GM12872 (cell line): Measurements from ENCODE around the gene SLC41A3.

Source experiments
- CTCF ChIP-seq: IDR thresholded peaks from 3 replicates; pipeline ENCODE4 v1.5.1; 2011; ENCODE audit warnings: low read depth, mild to moderate bottlenecking, low read length, moderate library complexity; ENCODE audit not compliant: insufficient read depth

Gene SLC41A3

DNA sequence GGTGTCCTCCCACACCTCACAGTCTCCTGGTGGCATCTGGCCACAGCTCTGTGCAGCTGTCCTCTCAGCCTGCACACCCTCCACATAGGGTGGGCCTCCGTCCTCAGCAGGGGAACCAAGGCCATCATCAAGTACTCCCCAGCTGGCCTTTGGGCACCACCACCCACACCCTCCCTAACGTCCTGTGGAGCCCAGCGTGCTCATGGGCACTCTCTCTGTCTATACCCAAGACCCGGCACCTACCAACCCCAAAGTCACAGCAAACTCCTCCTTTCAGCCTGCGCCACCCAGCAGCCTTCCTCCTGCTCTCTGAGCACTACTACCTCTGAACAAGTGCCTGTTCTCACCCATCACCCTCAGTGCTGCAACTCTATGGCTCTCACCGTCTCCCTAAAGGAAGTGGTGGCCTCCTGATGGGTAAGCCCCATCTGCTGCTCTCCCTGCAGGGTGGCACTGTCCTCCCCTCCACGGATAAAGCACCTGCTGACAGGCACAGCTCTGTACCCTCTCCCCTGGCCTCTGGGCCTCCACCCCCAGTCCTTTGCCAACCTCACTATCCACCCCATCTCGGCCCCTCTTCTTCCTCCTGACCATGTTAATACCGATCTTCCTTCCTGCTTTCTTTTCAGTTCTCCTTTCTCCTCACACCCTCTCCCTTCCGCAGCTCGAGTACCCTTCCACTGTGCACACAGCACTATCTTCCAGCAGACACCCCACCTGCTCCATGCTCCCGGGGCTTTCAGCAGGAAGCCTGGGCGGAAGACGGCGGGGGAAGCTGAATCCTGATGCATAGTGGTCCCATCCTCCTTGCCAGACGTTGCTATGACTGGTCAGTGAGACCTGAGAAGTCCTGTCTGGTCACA lies 31.5 kb downstream of the SLC41A3 start:
- no peak for TF ChIP-seq CTCF

GRCh38 chr3:126051741-126052140 lies 32.2 kb downstream of the SLC41A3 start:
- no peak for TF ChIP-seq CTCF

- no peak for TF ChIP-seq CTCF
These were observed 32.7 kb downstream of the SLC41A3 start for GRCh38 chr3:126051234-126051633.

DNA sequence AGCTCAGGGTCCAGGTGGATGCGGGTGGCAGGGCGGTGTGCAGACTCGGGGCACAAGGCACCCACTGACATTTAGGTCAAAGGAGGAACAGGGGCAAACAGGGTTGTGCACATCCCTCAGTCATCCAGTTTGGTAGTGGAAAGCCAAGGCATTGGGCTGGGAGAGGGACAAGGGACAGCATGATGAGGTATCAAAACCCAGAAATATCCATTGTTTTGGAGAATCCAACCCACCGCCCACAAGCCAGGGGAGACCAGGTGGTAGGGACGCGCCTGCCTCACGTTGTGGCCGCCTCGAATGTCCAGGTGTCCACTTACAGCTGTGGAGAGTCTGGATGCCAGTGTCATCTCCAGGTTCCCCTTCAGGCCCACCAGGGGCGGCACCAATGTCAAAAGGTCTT lies 33.3 kb downstream of the SLC41A3 start:
- TF ChIP-seq CTCF = no peak

DNA sequence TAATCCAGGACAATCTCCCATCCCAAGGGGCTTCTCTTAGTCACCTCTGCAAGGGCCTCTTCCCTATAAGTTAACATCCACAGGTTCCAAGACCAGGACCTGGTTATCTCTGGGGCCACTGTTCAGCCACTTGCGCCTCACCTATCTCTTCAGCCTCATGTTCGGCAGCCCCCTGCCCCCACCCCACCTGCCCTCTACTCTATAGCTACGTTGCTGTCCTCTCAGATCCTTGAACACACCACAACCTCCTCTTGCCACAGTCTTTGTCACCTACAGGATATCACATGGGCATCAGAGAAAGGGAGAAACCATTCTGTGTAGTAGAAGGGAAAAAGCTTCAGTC lies 33.9 kb downstream of the SLC41A3 start:
- TF ChIP-seq CTCF = no peak

- no peak for TF ChIP-seq CTCF
These were observed 34.5 kb downstream of the SLC41A3 start for GRCh38 chr3:126049289-126050049.

GRCh38 chr3:126040386-126040785 lies 43.5 kb downstream of the SLC41A3 start:
- no peak for TF ChIP-seq CTCF
